Tibial nerve (tissue), 4 donors: ENCODE measurements around the gene ARHGAP29.

Experiments used
- CTCF ChIP-seq, 5 experiments: fragments of 200-600 bp in 3 of 5; fragments of 450-650 bp in 2 of 5; sonication (generic) in 3 of 5; IDR thresholded peaks; one replicate each; pipeline ENCODE4 v1.5.1; 2016 to 2019; ENCODE audit warnings: antibody characterized with exemption in 5 of 5, mild to moderate bottlenecking in 3 of 5, moderate library complexity in 2 of 5
- EP300 ChIP-seq, 2 donors: sonication (generic); formaldehyde crosslinking; IDR thresholded peaks; one replicate each; pipeline ENCODE4 v1.6.1; 2017; ENCODE audit warnings: antibody characterized with exemption in 2 of 2, mild to moderate bottlenecking in 1 of 2
- POLR2A ChIP-seq, 2 donors: fragments of 450-650 bp; IDR thresholded peaks; one replicate each; pipeline ENCODE4 v1.6.1; 2017; ENCODE audit warnings: antibody characterized with exemption in 2 of 2, mild to moderate bottlenecking in 2 of 2, moderate library complexity in 2 of 2

GRCh38 chr1:94234615-94235014 is 2.8 kb downstream of the ARHGAP29 start:
- TF ChIP-seq CTCF (IDR thresholded peaks at IDR 0.05) = no peak
- TF ChIP-seq POLR2A (IDR thresholded peaks at IDR 0.05) = no peak
- TF ChIP-seq EP300 (IDR thresholded peaks at IDR 0.05) = no peak
